ENCODE measurements around the gene MYL3.

MYL3 gene

GRCh38 chr3:46897031-46897430 lies 33.8 kb upstream of the MYL3 start:
- no peak for DNase-seq (ENCODE audit: low read depth, low spot score)
- CTCF ChIA-PET = interaction anchor here (1.6 to 13.0 kb wide), 5 partner anchors 12 to 189 kb away, joined by 5 to 161 read pairs (median 15); partner anchors contain the start of gene PTH1R
- POLR2A ChIA-PET = no interaction called here
- TF ChIP-seq CTCF (IDR thresholded peaks at IDR 0.05; ENCODE audit: insufficient read depth, low read length, missing control alignments) = no peak
- no peak overlapping the region for H3K4me3 ChIP-seq (ENCODE audit: low read depth, low read length)

- TF ChIP-seq CTCF (IDR thresholded peaks at IDR 0.05; ENCODE audit: insufficient read depth, low read length, missing control alignments) = no peak
- CTCF ChIA-PET = interaction anchor here (0.9 to 13.0 kb wide), 15 partner anchors 8 to 408 kb away, joined by 3 to 161 read pairs (median 16); partner anchors contain the start of genes MYL3, PTH1R and TMIE
- no peak overlapping the region for H3K4me3 ChIP-seq (ENCODE audit: low read depth, low read length)
- DNase-seq (ENCODE audit: low read depth, low spot score) = no peak
- POLR2A ChIA-PET = no interaction called here
Observed at GRCh38 chr3:46896386-46896785, 33.1 kb upstream of the MYL3 start.

GRCh38 chr3:46895761-46896160 lies 32.5 kb upstream of the MYL3 start:
- no peak overlapping the region for H3K4me3 ChIP-seq (ENCODE audit: low read depth, low read length)
- DNase-seq (ENCODE audit: low read depth, low spot score) = no peak
- ChIA-PET CTCF (interaction anchor here (0.8 to 13.0 kb wide), 27 partner anchors 9 to 476 kb away, joined by 3 to 161 read pairs (median 8); partner anchors contain the start of genes MYL3, PTH1R and TMIE), POLR2A (no interaction called here)
- TF ChIP-seq CTCF (IDR thresholded peaks at IDR 0.05; ENCODE audit: insufficient read depth, low read length, missing control alignments) = no peak

GRCh38 chr3:46895204-46895660 lies 32.0 kb upstream of the MYL3 start:
- TF ChIP-seq CTCF (IDR thresholded peaks at IDR 0.05; ENCODE audit: insufficient read depth, low read length, missing control alignments) = peak; percentile 88
- ChIA-PET CTCF (interaction anchor here (0.6 to 13.0 kb wide), 32 partner anchors 9 to 476 kb away, joined by 3 to 161 read pairs (median 6); partner anchors contain the start of genes MYL3, PTH1R and TMIE), POLR2A (interaction anchor here (0.9 kb wide), 1 partner anchor 82 kb away, joined by 3 read pairs; no protein-coding TSS in a partner anchor)
- no peak overlapping the region for H3K4me3 ChIP-seq (ENCODE audit: low read depth, low read length)
- DNase-seq (ENCODE audit: low read depth, low spot score) = no peak

GRCh38 chr3:46894256-46894655 lies 31.0 kb upstream of the MYL3 start:
- ChIA-PET POLR2A (no interaction called here), CTCF (interaction anchor here (1.0 to 13.0 kb wide), 13 partner anchors 10 to 477 kb away, joined by 3 to 161 read pairs (median 16); partner anchors contain the start of genes MYL3 and TMIE)

More at GRCh38 chr3:46894256-46894655, 31.0 kb upstream of the MYL3 start:
- DNase-seq (ENCODE audit: low read depth, low spot score) = no peak
- no peak overlapping the region for H3K4me3 ChIP-seq (ENCODE audit: low read depth, low read length)
- TF ChIP-seq CTCF (IDR thresholded peaks at IDR 0.05; ENCODE audit: insufficient read depth, low read length, missing control alignments) = no peak

All from AG04449 (cell line).